HL-60/S4 treated with retinoic acid at 250 ng/mL for 4 days and 3 days (cell line): ENCODE measurements around the gene SMIM29.
"Not testable (repeated sequence)": the region's sequence is repeated elsewhere in the genome, so short reads cannot be mapped to it uniquely, and the experiment has no call there.

Experiments used
- in situ Hi-C: fragments of 300-500 bp; cut with MboI; formaldehyde crosslinking; loops from 2 replicates; pipeline ENCODE4 v1.7.0; 2022; ENCODE audit warnings: low sequenced_read_pairs

The SMIM29 gene

GRCh38 chr6:34248727-34249468 is at the start of gene SMIM29:
SMIM29 (minus strand) TSS chr6:34249006; CDS start chr6:34247791, 1,215 bp downstream.
- in situ Hi-C loops: loop anchor here (10.0 kb wide), 1 partner anchor 166 kb away; no protein-coding TSS in a partner anchor

DNA sequence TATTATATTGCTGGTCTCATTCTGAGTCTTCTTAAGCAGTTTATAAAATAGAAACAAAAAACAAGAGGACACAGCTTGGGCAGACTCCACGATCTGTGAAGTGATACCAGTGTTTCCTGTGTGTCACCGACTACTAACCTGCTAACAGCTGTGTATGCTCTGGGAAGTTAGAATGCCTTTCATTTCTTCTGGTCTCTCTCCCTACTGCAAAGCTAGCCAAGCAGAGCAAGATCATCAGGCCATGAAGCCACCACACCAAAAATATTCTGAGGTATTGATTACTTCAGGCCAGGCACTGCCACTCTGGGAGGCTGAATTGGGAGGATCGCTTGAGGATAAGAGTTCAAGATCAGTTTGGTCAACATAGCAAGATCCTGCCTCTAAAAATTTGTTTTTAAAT is 46.9 kb upstream of the SMIM29 start:
- in situ Hi-C loops: no loop called here

GRCh38 chr6:34292954-34293353 is 44.1 kb upstream of the SMIM29 start:
- in situ Hi-C loops: no loop called here

DNA sequence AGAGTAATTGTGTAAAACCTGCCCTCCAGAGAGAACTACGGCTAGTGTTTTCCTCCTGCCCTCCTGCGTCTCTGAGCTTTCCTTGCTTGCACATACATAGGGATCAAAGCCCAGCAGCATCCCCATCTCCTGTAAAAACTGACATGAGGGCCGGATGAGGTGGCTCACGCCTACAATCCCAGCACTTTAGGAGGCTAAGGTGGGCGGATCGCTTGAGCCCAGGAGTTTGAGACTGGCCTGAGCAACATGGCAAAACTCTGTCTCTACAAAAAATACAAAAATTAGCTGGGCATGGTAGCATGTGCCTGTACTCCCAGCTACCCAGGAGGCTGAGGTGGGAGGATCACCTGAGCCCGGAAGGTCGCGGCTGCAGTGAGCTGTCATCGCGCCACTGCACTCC is 40.3 kb upstream of the SMIM29 start:
- in situ Hi-C loops: no loop called here

- in situ Hi-C loops: no loop called here
These were observed 39.8 kb upstream of the SMIM29 start for GRCh38 chr6:34288581-34288980.

DNA sequence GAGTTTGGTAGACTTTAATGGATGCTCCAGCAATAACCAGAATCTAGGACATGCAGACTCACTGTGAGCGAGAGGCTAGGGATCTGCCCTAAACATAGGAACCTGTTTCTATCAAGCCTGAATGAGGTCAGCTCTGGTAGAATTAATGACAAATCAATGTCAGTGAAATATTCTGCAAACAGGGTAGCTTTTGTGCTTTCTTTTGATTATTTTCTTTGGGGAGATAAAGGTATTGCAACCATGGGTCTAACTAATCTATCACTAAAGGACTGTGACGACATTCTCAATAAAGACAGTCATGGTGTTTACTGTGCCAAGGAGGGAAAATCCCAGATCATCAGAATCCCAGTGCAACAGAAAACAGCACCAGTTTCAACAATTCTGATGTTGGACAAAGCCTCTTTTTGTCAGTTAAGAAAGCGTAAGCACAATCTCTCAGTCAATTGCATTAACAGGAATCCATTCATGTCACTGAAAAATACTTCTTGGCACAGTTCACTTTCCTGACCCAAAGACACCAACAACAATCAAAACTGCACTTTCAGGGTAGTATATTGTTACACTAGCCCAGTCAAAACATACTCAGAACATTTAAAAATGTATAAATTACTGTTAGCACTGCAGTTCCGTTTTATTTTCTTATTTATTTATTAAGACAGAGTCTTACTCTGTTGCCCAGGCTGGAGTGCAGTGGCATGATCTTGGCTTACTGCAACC is 36.8 kb upstream of the SMIM29 start:
- in situ Hi-C loops: no loop called here

GRCh38 chr6:34284563-34285447 is 36.0 kb upstream of the SMIM29 start:
- in situ Hi-C loops: no loop called here

- in situ Hi-C loops: no loop called here
These were observed 33.0 kb upstream of the SMIM29 start for GRCh38 chr6:34281702-34282334.

- in situ Hi-C loops: no loop called here
These were observed 31.4 kb upstream of the SMIM29 start for GRCh38 chr6:34280216-34280615.

GRCh38 chr6:34278833-34279232 is 30.0 kb upstream of the SMIM29 start:
- in situ Hi-C loops: no loop called here

DNA sequence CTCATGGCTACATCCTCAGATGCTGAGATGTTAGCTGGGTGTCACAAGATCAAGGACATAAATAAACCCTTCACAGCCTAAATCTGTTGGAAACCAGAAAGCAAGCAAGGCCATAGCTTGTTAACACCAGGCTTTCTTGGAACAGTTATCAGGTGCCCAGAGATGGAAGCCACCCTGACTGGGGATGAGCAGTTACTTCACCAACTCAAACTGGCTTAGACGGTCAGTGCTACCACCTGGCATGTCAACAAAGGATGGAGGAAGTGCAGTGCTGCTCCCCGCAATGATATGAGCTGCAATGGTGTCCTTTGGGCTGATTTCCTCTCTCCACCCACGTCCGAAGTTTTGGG is 28.9 kb upstream of the SMIM29 start:
- in situ Hi-C loops: no loop called here

DNA sequence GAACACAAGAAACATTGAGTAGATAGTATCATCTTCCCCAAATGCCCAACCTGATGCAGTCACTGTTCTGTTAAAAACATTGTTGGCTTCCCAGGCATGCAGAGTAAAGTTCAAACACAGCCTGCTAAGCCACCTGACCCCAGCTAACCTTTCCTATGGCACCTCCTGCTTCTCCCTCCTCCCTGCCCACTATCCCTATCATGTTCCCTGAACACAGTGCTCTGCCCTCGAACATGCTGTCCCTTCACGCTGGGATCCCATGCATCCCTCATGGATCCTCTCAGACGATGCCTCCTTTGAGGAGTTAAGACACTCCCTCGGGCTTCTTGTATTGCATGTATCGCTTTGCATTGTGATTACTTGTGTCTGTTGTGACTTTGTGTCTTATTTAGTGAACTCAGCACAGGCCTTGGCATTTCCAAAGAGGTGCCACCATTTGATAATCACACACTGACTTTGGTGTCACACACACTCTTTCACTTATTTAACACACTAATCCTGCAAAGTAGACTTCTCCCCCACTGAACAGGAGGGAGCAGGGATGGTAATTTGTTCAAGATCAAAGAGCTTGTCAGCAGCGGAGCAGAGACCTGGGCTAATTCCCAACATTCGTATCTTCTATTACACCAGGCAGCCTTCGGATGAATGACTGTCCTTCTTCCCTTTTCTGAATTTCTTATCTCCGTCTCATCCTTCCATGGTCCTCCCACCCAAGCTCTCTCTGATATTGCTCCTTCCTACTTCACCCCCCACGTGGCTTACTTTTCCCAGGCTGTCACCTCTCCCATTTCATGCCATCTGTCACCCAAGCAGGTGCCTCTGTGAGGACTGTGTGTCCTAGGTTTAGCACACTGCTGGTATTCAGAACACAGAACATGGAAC is 28.3 kb upstream of the SMIM29 start:
- in situ Hi-C loops: no loop called here

DNA sequence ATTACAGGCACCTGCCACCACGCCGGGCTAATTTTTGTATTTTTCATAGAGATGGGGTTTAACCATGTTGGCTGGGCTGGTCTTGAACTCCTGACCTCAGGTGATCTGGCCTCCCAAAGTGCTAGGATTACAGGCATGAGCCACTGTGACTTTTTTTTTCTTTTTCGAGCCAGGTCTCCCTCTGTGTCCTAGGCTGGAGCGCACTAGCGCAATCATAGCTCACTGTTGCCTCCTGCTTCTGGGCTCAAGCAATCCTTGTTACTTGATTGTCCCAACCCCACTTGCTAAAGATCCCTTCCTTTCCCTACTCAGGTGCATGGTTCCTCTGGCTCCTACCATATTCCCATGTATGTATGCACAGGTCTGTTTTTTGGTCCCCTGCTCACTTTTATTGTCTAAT is 27.4 kb upstream of the SMIM29 start:
- in situ Hi-C loops: no loop called here

DNA sequence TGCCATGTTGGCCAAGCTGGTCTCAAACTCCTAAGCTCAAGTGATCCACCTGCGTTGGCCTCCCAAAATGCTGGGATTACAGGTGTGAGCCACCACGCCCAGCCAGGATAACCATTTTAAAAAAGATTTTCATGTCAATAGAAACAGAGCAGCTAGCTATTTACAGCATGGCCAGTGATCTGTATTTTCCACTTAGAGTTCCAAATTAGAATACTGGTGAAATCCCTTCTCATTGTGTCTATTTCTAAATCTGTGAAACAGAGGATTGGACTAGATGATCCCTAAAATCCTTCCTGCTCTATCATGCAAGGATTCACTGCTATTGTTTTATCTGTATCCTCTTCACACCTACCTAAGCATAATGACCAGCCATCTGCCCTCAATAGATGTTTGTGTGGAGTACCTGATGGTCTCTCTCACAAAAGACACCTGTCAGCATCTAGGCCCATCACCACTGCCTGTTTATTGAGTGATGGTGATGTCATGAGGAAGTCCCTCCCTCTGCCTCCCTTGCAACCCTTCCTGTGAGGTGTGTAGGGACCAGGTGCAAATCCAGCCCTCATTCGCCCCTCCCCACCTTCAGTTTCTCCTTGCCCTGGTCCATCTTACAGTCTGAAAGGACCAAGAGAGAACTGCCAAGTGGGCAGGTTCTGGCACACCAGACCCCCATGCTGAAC is 26.5 kb upstream of the SMIM29 start:
- in situ Hi-C loops: no loop called here

- in situ Hi-C loops: no loop called here
These were observed 25.3 kb upstream of the SMIM29 start for GRCh38 chr6:34274129-34274528.

GRCh38 chr6:34273242-34273805 is 24.5 kb upstream of the SMIM29 start:
- in situ Hi-C loops: no loop called here

DNA sequence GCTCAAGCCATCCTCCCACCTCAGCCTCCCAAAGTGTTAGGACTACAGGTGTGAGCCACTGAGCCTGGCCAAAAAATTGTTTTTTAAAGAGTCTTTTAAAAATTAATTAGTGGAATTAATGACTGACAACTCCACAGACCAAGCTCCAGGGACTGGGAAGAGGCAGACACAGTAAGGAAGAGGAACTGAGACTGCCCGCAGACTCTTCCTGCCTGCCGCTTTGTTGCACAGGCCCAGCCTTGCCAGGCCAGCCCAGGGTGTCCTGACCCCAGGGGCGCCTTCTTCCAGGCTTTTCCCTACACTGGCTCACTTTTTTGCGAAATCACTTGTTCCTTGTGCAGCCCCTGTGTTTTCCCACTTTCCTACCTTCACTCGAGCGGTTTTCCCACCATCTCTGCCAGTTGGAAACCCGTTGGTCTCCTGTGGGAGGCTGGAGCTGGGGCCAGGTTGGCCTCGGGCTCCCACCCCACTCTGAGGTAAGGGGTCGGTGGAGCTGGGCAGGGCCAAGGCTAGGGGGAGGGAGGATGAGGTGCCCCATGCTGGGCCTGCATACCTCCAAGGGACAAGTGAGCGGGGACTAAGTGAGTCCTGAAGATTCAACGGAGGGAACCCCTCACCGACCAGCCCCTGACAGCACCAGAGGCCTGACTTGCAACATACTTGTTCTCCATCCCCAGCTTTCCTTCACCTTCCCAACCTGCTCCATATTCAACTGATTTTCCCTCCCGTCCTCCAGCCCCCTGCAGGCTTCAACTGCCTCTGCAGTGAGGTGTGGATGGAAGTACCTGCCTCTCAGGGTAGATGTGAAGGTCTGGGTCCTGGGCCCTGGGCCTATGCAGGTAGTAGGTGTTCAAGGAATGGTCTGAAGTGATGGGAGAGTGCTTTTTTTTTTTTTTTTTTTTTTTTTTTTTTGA is 23.5 kb upstream of the SMIM29 start:
- in situ Hi-C loops: no loop called here

DNA sequence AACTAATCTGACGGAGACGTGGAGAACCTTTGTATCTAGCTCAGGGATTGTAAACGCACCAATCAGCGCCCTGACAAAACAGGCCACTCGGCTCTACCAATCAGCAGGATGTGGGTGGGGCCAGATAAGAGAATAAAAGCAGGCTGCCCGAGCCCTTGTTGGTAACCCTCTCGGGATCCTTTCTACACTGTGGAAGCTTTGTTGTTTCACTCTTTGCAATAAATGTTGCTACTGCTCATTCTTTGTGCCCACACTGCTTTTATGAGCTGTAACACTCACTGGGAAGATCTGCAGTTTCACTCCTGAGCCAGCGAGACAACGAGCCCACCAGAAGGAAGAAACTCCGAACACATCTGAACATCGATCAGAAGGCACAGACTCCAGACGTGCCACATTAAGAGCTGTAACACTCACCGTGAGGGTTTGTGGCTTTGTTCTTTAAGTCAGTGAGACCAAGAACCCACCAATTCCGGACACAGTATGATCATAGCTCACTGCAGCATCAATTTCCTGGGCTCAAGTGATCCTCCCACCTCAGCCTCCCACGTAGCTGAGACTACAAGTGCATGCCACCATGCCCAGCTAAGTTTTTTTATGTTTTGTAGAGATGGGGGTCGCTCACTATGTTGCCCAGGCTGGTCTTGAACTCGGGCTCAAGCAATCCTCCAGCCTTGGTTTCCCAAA is 21.0 kb upstream of the SMIM29 start:
- in situ Hi-C loops: not testable (repeated sequence)
